Neural progenitor cell (in vitro differentiated cells): Measurements from ENCODE around the gene SMARCA5. TPM values are rescaled to one million over a fixed set of nuclear protein-coding genes. Genes with fewer than 3 reads are reported as not detected.

ENCODE experiments used
- DNase-seq: peaks from one replicate; pipeline ENCODE4 v3.0.0-alpha.2; 2016; ENCODE audit warnings: low spot score
- H2AFZ ChIP-seq: fragments of 200-600 bp; sonication (generic); replicated peaks from 2 replicates; pipeline ENCODE4 v1.6.1; 2016; ENCODE audit warnings: antibody characterized with exemption
- H3F3A ChIP-seq: fragments of 200-600 bp; sonication (generic); 2 replicates; pipeline ENCODE4 v1.6.1; 2016; ENCODE audit warnings: antibody characterized with exemption, low read depth
- H3K27ac ChIP-seq: fragments of 200-600 bp; sonication (generic); 2 replicates; pipeline ENCODE4 v1.5.1; 2016; ENCODE audit warnings: mild to moderate bottlenecking
- H3K27me3 ChIP-seq: fragments of 200-600 bp; sonication (generic); 2 replicates; pipeline ENCODE4 v1.6.1; 2016; ENCODE audit warnings: mild to moderate bottlenecking, moderate library complexity
- H3K36me3 ChIP-seq: fragments of 200-600 bp; sonication (generic); 2 replicates; pipeline ENCODE4 v1.5.1; 2016
- H3K4me1 ChIP-seq: fragments of 200-600 bp; sonication (generic); 2 replicates; pipeline ENCODE4 v1.6.1; 2016; ENCODE audit warnings: mixed run types
- H3K4me2 ChIP-seq: fragments of 200-600 bp; sonication (generic); 2 replicates; pipeline ENCODE4 v1.6.1; 2016
- H3K4me3 ChIP-seq: fragments of 200-600 bp; sonication (generic); 2 replicates; pipeline ENCODE4 v1.5.1; 2016
- H3K79me2 ChIP-seq: fragments of 200-600 bp; sonication (generic); 2 replicates; pipeline ENCODE4 v1.6.1; 2016; ENCODE audit warnings: low read depth
- H3K9ac ChIP-seq: fragments of 200-600 bp; sonication (generic); 2 replicates; pipeline ENCODE4 v1.6.1; 2016
- H3K9me3 ChIP-seq: fragments of 200-600 bp; sonication (generic); 2 replicates; pipeline ENCODE4 v1.5.1; 2016; ENCODE audit warnings: low read depth
- H4K20me1 ChIP-seq: fragments of 200-600 bp; sonication (generic); 2 replicates; pipeline ENCODE4 v1.6.1; 2016; ENCODE audit warnings: low read depth
- H3K27ac Mint-ChIP-seq: 3 replicates; pipeline ENCODE4 v1.8.0; 2021; ENCODE audit warnings: mixed read lengths
- H3K27me3 Mint-ChIP-seq: 2 replicates; pipeline ENCODE4 v1.8.0; 2022; ENCODE audit warnings: low read depth, mild to moderate bottlenecking, inconsistent platforms, moderate library complexity, mixed read lengths; ENCODE audit not compliant: insufficient read depth
- H3K36me3 Mint-ChIP-seq: 3 replicates; pipeline ENCODE4 v1.8.0; 2021; ENCODE audit warnings: mixed read lengths
- H3K4me1 Mint-ChIP-seq: 3 replicates; pipeline ENCODE4 v1.8.0; 2021; ENCODE audit warnings: mixed read lengths
- H3K4me3 Mint-ChIP-seq: 3 replicates; pipeline ENCODE4 v1.8.0; 2021; ENCODE audit warnings: mild to moderate bottlenecking, moderate library complexity, mixed read lengths
- H3K9me3 Mint-ChIP-seq: 3 replicates; pipeline ENCODE4 v1.8.0; 2020; ENCODE audit warnings: mixed read lengths
- EZH2 ChIP-seq: fragments of 200-600 bp; sonication (generic); IDR thresholded peaks from 2 replicates; pipeline ENCODE4 v1.6.1; 2017; ENCODE audit warnings: antibody characterized with exemption, mild to moderate bottlenecking, moderate library complexity
- EZH2phosphoT487 ChIP-seq: fragments of 200-600 bp; sonication (generic); IDR thresholded peaks from 2 replicates; pipeline ENCODE4 v1.6.1; 2017; ENCODE audit warnings: antibody characterized with exemption
- total RNA-seq: library from RNA; depleted of rRNA; stranded (reverse); fragments of >200 nt; gene quantifications from 2 replicates; pipeline ENCODE4 v1.2.3, GENCODE V29; 2015; ENCODE audit warnings: low replicate concordance
- TF ChIP-seq, protein P1 (sequence below): fragments of 200-600 bp; sonication (generic); IDR thresholded peaks from 2 replicates; pipeline ENCODE4 v1.5.1; 2017; ENCODE audit warnings: antibody characterized with exemption, mild to moderate bottlenecking

Gene SMARCA5
- total RNA-seq, 1 donor from 2014 or later = 176 TPM

DNA sequence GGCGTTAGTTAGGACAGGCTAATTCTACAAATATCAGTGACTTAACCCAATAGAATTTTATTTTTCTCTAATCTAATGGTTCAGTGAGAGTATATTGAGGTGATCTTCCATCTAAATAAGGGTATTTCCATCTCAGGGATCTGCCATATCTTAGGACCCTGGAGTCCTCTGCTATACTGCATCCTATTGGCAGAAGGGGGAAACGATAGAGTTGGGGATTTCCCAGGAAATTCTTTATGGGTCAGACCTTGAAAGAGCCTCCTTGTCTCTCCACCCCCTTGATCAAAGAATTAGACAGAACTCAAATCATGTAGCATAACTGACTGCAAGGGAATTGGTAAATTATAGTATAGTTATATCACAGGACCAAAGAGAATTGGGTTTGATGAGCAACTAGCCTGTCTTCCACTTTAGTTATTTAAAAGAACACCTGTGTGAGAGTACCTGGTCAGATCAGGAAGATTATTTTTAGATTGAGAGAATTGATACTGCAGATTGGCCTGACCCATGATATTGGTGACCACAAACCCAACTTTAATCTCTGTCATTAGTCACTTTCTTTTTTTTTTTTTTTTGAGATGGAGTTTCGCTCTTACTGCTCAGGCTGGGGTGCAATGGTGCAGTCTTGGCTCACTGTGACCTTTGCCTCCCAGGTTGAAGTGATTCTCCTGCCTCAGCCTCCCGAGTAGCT lies 25.6 kb downstream of the SMARCA5 start:
- peaks cover 46% of the 10 kb centered on the region for H3K36me3 ChIP-seq
- Mint-ChIP-seq H3K27me3 (no peaks in the 10 kb centered on the region), H3K36me3 (peaks cover 44% of the 10 kb centered on the region)

DNA sequence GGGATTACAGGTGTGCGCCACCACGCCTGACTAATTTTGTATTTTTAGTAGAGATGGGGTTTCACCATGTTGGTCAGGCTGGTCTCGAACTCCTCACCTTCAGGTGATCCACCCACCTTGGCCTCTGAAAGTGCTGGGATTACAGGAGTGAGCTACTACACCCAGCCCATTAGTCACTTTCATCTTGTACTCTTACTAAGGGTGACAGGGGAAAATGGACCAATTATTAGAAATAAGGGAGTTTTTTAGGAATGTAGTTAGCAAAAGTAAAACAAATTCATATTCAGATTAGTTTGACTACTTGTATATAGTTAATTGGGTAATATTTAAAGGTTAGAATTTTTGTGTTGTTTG lies 26.1 kb downstream of the SMARCA5 start:
- no peak for DNase-seq
- no peak overlapping the region for H3K9ac ChIP-seq
- no peak overlapping the region for H3K4me3 ChIP-seq
- no peak overlapping the region for H3K27ac Mint-ChIP-seq
- H3K27me3 Mint-ChIP-seq = no peaks in the 10 kb centered on the region
- H3K4me2 ChIP-seq = no peak overlapping the region
- no peak overlapping the region for H2AFZ ChIP-seq
- no peaks in the 10 kb centered on the region for H3F3A ChIP-seq
- peaks cover 45% of the 10 kb centered on the region for H3K36me3 ChIP-seq
- TF ChIP-seq EZH2phosphoT487 (no peak), EZH2 (no peak)
- TF ChIP-seq, protein P1, sequence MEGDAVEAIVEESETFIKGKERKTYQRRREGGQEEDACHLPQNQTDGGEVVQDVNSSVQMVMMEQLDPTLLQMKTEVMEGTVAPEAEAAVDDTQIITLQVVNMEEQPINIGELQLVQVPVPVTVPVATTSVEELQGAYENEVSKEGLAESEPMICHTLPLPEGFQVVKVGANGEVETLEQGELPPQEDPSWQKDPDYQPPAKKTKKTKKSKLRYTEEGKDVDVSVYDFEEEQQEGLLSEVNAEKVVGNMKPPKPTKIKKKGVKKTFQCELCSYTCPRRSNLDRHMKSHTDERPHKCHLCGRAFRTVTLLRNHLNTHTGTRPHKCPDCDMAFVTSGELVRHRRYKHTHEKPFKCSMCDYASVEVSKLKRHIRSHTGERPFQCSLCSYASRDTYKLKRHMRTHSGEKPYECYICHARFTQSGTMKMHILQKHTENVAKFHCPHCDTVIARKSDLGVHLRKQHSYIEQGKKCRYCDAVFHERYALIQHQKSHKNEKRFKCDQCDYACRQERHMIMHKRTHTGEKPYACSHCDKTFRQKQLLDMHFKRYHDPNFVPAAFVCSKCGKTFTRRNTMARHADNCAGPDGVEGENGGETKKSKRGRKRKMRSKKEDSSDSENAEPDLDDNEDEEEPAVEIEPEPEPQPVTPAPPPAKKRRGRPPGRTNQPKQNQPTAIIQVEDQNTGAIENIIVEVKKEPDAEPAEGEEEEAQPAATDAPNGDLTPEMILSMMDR = no peak
- peaks cover 18% of the 10 kb centered on the region for H4K20me1 ChIP-seq
- H3K79me2 ChIP-seq = peaks cover 6% of the 10 kb centered on the region
- no peaks in the 10 kb centered on the region for H3K9me3 Mint-ChIP-seq
- H3K9me3 ChIP-seq = no peaks in the 10 kb centered on the region
- no peaks in the 10 kb centered on the region for H3K4me1 Mint-ChIP-seq
- H3K36me3 Mint-ChIP-seq = peaks cover 47% of the 10 kb centered on the region
- no peak overlapping the region for H3K27ac ChIP-seq
- H3K4me1 ChIP-seq = no peaks in the 10 kb centered on the region
- H3K27me3 ChIP-seq = no peaks in the 10 kb centered on the region
- H3K4me3 Mint-ChIP-seq = no peak overlapping the region

More for the DNA sequence above, 25.6 kb downstream of the SMARCA5 start:
- H3K4me1 ChIP-seq = no peaks in the 10 kb centered on the region
- TF ChIP-seq, protein P1 = no peak
- TF ChIP-seq EZH2 (no peak), EZH2phosphoT487 (no peak)
- H3K4me2 ChIP-seq = no peak overlapping the region
- no peak overlapping the region for H3K27ac ChIP-seq
- no peak for DNase-seq
- Mint-ChIP-seq H3K9me3 (no peaks in the 10 kb centered on the region), H3K4me3 (no peak overlapping the region), H3K27ac (no peak overlapping the region), H3K4me1 (no peaks in the 10 kb centered on the region)
- H2AFZ ChIP-seq = no peak overlapping the region
- peaks cover 20% of the 10 kb centered on the region for H4K20me1 ChIP-seq
- no peaks in the 10 kb centered on the region for H3K27me3 ChIP-seq
- H3K4me3 ChIP-seq = no peak overlapping the region
- H3K79me2 ChIP-seq = peaks cover 8% of the 10 kb centered on the region
- no peaks in the 10 kb centered on the region for H3F3A ChIP-seq
- H3K9ac ChIP-seq = no peak overlapping the region
- no peaks in the 10 kb centered on the region for H3K9me3 ChIP-seq

DNA sequence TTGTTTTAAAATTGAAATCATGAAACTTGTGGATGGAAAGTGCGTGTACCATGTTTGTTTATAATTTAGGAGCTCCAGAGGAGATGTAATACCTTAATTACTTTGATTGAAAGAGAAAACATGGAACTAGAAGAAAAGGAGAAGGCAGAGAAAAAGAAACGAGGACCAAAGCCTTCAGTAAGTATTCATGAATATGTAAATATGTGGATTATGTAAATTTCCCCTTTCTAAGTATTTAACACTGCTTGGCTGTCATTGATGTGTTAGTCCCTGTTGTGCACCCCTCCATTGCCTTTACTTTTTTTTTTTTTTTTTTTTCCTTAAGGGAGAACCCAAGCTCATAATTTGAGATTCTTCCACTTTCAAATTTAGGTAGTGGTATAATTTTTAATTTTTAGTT lies 36.4 kb downstream of the SMARCA5 start:
- DNase-seq = no peak
- H2AFZ ChIP-seq = no peak overlapping the region
- H4K20me1 ChIP-seq = peaks cover 43% of the 10 kb centered on the region
- H3K27me3 ChIP-seq = no peaks in the 10 kb centered on the region
- Mint-ChIP-seq H3K27me3 (no peaks in the 10 kb centered on the region), H3K36me3 (peaks cover 32% of the 10 kb centered on the region), H3K4me3 (no peak overlapping the region), H3K4me1 (no peaks in the 10 kb centered on the region), H3K9me3 (no peaks in the 10 kb centered on the region), H3K27ac (no peak overlapping the region)
- H3K9ac ChIP-seq = no peak overlapping the region
- H3K4me2 ChIP-seq = no peak overlapping the region
- no peak for TF ChIP-seq EZH2phosphoT487
- TF ChIP-seq, protein P1 = no peak
- no peak for TF ChIP-seq EZH2
- no peaks in the 10 kb centered on the region for H3K9me3 ChIP-seq
- H3K79me2 ChIP-seq = peaks cover 21% of the 10 kb centered on the region
- no peaks in the 10 kb centered on the region for H3K4me1 ChIP-seq
- peaks cover 18% of the 10 kb centered on the region for H3F3A ChIP-seq
- peaks cover 61% of the 10 kb centered on the region for H3K36me3 ChIP-seq
- no peak overlapping the region for H3K4me3 ChIP-seq
- H3K27ac ChIP-seq = no peak overlapping the region
